Measurements from ENCODE around the gene DNER. TPM values are rescaled to one million over a fixed set of nuclear protein-coding genes. Genes with fewer than 3 reads are reported as not detected.

DNER gene
- total and polyA plus RNA-seq, 4 donors, result 0.01 TPM; not detected in 3

DNA sequence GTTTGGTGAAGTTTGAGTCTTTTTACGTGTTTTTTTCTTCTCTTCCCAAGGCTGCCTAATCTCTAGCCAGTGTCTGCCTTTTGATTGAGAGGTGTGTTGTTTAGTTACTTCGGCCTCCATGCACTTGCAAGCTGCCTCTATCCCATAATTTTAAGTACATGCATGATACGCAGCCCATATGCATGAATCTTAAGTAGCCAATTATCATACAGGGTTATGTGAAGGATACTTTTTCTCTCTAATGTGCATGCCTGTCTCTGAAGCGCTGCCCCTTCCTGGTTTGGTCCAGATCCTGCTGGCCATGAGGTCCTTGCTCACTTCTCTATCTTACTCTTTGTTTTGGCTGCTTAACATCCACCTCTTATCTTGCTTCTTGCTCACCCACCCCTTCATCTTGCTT is 369.4 kb downstream of the DNER start:
- peaks cover 0 to 6% (median 0%) of the 10 kb centered on the region in 4 donors for H3K9me3 ChIP-seq (ENCODE audit: control insufficient read depth in 4 of 4, low read length in 3 of 4)
- WGBS, result 88% methylated on average over 4 of the region's 4 CpGs
- no peaks in the 10 kb centered on the region for H3K36me3 ChIP-seq (ENCODE audit: control insufficient read depth in 4 of 4, insufficient read depth in 3 of 4, low read depth in 1 of 4, low read length in 3 of 4)
- no peak overlapping the region for H3K27ac ChIP-seq (ENCODE audit: low read depth in 1 of 2, low read length in 2 of 2)
- H3K9ac ChIP-seq (ENCODE audit: low read depth in 1 of 2, low read length in 2 of 2), result no peak overlapping the region
- H3K4me1 ChIP-seq (ENCODE audit: control insufficient read depth in 4 of 4, insufficient read depth in 4 of 4, low read length in 3 of 4), result peaks cover 0 to 5% (median 0%) of the 10 kb centered on the region in 4 donors
- no peak for TF ChIP-seq FOXA1 (IDR thresholded peaks at IDR 0.05)
- TF ChIP-seq EGR1 (IDR thresholded peaks at IDR 0.05; ENCODE audit: low read depth in 2 of 2), result no peak
- TF ChIP-seq FOXA2 (IDR thresholded peaks at IDR 0.05), result no peak
- no peak for TF ChIP-seq RXRA (IDR thresholded peaks at IDR 0.05)
- no peak for TF ChIP-seq GABPA (IDR thresholded peaks at IDR 0.05 in 1 of 2, conservative IDR thresholded peaks at IDR 0.05 in 1 of 2)
- TF ChIP-seq HNF4A (conservative IDR thresholded peaks at IDR 0.05), result no peak
- TF ChIP-seq NR2F2 (IDR thresholded peaks at IDR 0.05), result no peak
- TF ChIP-seq, protein P1, sequence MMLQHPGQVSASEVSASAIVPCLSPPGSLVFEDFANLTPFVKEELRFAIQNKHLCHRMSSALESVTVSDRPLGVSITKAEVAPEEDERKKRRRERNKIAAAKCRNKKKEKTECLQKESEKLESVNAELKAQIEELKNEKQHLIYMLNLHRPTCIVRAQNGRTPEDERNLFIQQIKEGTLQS (IDR thresholded peaks at IDR 0.05), result no peak
- no peak for TF ChIP-seq RAD21 (IDR thresholded peaks at IDR 0.05)
- no peak for DNase-seq (ENCODE audit: low spot score)
- H3K4me3 ChIP-seq (ENCODE audit: low read depth in 1 of 3, low read length in 3 of 3), result no peak overlapping the region
- no peaks in the 10 kb centered on the region for H3K27me3 ChIP-seq (ENCODE audit: control insufficient read depth in 4 of 4, insufficient read depth in 4 of 4, low read length in 3 of 4)

DNA sequence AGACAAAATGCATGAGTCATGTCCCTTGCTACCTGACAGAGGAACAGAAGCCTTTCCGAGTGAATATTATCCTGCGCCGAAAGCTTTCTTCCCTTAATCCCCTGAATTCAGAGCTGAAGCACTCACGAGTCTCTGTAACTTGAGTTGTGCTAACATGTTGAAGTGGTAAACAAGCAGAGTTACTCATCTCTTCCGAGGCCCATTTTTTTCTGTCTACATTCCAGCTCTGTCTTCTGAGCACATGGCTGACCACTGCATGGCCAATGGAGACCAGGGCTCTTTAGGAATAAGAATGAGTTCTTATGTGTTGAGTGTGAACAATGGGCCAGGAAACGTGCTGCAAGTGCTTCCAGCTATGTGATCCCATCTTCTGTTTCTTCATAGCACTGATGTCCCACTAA is 370.2 kb downstream of the DNER start:
- TF ChIP-seq, protein P1 (IDR thresholded peaks at IDR 0.05), result no peak
- TF ChIP-seq EGR1 (IDR thresholded peaks at IDR 0.05; ENCODE audit: low read depth in 2 of 2) (no peak), FOXA2 (IDR thresholded peaks at IDR 0.05) (no peak), TAF1 (conservative IDR thresholded peaks at IDR 0.05) (no peak), NR2F2 (IDR thresholded peaks at IDR 0.05) (no peak), RAD21 (IDR thresholded peaks at IDR 0.05) (no peak), GABPA (IDR thresholded peaks at IDR 0.05 in 1 of 2, conservative IDR thresholded peaks at IDR 0.05 in 1 of 2) (no peak), HNF4A (conservative IDR thresholded peaks at IDR 0.05) (no peak), SP1 (IDR thresholded peaks at IDR 0.05) (no peak)
- TF ChIP-seq, protein P2, sequence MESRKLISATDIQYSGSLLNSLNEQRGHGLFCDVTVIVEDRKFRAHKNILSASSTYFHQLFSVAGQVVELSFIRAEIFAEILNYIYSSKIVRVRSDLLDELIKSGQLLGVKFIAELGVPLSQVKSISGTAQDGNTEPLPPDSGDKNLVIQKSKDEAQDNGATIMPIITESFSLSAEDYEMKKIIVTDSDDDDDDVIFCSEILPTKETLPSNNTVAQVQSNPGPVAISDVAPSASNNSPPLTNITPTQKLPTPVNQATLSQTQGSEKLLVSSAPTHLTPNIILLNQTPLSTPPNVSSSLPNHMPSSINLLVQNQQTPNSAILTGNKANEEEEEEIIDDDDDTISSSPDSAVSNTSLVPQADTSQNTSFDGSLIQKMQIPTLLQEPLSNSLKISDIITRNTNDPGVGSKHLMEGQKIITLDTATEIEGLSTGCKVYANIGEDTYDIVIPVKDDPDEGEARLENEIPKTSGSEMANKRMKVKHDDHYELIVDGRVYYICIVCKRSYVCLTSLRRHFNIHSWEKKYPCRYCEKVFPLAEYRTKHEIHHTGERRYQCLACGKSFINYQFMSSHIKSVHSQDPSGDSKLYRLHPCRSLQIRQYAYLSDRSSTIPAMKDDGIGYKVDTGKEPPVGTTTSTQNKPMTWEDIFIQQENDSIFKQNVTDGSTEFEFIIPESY (IDR thresholded peaks at IDR 0.05), result no peak
- H3K27me3 ChIP-seq (ENCODE audit: control insufficient read depth in 4 of 4, insufficient read depth in 4 of 4, low read length in 3 of 4), result no peaks in the 10 kb centered on the region
- peaks cover 0 to 5% (median 0%) of the 10 kb centered on the region in 4 donors for H3K4me1 ChIP-seq (ENCODE audit: control insufficient read depth in 4 of 4, insufficient read depth in 4 of 4, low read length in 3 of 4)
- no peak overlapping the region for H3K9ac ChIP-seq (ENCODE audit: low read depth in 1 of 2, low read length in 2 of 2)
- H3K4me3 ChIP-seq (ENCODE audit: low read depth in 1 of 3, low read length in 3 of 3), result no peak overlapping the region
- no peak for DNase-seq (ENCODE audit: low spot score)
- no peaks in the 10 kb centered on the region for H3K9me3 ChIP-seq (ENCODE audit: control insufficient read depth in 4 of 4, low read length in 3 of 4)
- no peak overlapping the region for H3K27ac ChIP-seq (ENCODE audit: low read depth in 1 of 2, low read length in 2 of 2)
- H3K36me3 ChIP-seq (ENCODE audit: control insufficient read depth in 4 of 4, insufficient read depth in 3 of 4, low read depth in 1 of 4, low read length in 3 of 4), result no peaks in the 10 kb centered on the region
- WGBS, result 87% methylated on average over 6 of the region's 6 CpGs

DNA sequence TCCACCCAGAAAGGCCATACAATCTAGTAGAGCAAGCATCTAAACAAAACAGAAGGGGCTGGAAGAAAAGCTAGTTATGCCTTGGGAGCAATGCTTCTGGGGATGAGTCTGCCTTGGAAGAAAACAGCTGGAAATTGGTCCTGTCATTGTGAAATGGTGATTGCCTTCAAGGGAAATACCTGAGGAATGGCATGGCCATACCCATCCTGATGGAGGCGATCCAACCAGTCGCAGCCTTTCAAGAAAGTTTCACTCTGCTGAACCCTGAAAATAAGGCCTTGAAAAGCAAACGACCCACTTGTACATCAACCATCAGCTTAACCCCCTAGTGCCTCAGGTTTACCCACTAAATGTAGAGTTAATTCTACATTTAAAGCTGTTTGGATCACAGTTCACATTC is 370.7 kb downstream of the DNER start:
- 84% methylated on average over 3 of the region's 3 CpGs for WGBS
- TF ChIP-seq YY1 (IDR thresholded peaks at IDR 0.05), result no peak
- TF ChIP-seq FOXA1 (IDR thresholded peaks at IDR 0.05), result no peak
- no peak for TF ChIP-seq NR2F2 (IDR thresholded peaks at IDR 0.05)
- no peak for TF ChIP-seq JUND (IDR thresholded peaks at IDR 0.05)
- no peak for TF ChIP-seq TAF1 (conservative IDR thresholded peaks at IDR 0.05)
- TF ChIP-seq EGR1 (IDR thresholded peaks at IDR 0.05; ENCODE audit: low read depth in 2 of 2), result no peak
- no peak for TF ChIP-seq GABPA (IDR thresholded peaks at IDR 0.05 in 1 of 2, conservative IDR thresholded peaks at IDR 0.05 in 1 of 2)
- TF ChIP-seq, protein P3, sequence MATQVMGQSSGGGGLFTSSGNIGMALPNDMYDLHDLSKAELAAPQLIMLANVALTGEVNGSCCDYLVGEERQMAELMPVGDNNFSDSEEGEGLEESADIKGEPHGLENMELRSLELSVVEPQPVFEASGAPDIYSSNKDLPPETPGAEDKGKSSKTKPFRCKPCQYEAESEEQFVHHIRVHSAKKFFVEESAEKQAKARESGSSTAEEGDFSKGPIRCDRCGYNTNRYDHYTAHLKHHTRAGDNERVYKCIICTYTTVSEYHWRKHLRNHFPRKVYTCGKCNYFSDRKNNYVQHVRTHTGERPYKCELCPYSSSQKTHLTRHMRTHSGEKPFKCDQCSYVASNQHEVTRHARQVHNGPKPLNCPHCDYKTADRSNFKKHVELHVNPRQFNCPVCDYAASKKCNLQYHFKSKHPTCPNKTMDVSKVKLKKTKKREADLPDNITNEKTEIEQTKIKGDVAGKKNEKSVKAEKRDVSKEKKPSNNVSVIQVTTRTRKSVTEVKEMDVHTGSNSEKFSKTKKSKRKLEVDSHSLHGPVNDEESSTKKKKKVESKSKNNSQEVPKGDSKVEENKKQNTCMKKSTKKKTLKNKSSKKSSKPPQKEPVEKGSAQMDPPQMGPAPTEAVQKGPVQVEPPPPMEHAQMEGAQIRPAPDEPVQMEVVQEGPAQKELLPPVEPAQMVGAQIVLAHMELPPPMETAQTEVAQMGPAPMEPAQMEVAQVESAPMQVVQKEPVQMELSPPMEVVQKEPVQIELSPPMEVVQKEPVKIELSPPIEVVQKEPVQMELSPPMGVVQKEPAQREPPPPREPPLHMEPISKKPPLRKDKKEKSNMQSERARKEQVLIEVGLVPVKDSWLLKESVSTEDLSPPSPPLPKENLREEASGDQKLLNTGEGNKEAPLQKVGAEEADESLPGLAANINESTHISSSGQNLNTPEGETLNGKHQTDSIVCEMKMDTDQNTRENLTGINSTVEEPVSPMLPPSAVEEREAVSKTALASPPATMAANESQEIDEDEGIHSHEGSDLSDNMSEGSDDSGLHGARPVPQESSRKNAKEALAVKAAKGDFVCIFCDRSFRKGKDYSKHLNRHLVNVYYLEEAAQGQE (IDR thresholded peaks at IDR 0.05), result no peak
- TF ChIP-seq, protein P1 (IDR thresholded peaks at IDR 0.05), result no peak
- TF ChIP-seq FOXA2 (IDR thresholded peaks at IDR 0.05), result no peak
- no peak for TF ChIP-seq SP1 (IDR thresholded peaks at IDR 0.05)
- no peak for TF ChIP-seq HNF4A (conservative IDR thresholded peaks at IDR 0.05)
- no peak for TF ChIP-seq RXRA (IDR thresholded peaks at IDR 0.05)
- no peak for TF ChIP-seq HNF4G (IDR thresholded peaks at IDR 0.05)
- TF ChIP-seq RAD21 (IDR thresholded peaks at IDR 0.05), result no peak
- TF ChIP-seq, protein P2 (IDR thresholded peaks at IDR 0.05), result no peak

More for the DNA sequence above, 370.7 kb downstream of the DNER start:
- peaks cover 0 to 5% (median 0%) of the 10 kb centered on the region in 4 donors for H3K4me1 ChIP-seq (ENCODE audit: control insufficient read depth in 4 of 4, insufficient read depth in 4 of 4, low read length in 3 of 4)
- no peak overlapping the region for H3K4me3 ChIP-seq (ENCODE audit: low read depth in 1 of 3, low read length in 3 of 3)
- H3K9me3 ChIP-seq (ENCODE audit: control insufficient read depth in 4 of 4, low read length in 3 of 4), result no peaks in the 10 kb centered on the region
- no peaks in the 10 kb centered on the region for H3K36me3 ChIP-seq (ENCODE audit: control insufficient read depth in 4 of 4, insufficient read depth in 3 of 4, low read depth in 1 of 4, low read length in 3 of 4)
- no peak overlapping the region for H3K27ac ChIP-seq (ENCODE audit: low read depth in 1 of 2, low read length in 2 of 2)
- H3K9ac ChIP-seq (ENCODE audit: low read depth in 1 of 2, low read length in 2 of 2), result no peak overlapping the region
- DNase-seq (ENCODE audit: low spot score), result no peak
- H3K27me3 ChIP-seq (ENCODE audit: control insufficient read depth in 4 of 4, insufficient read depth in 4 of 4, low read length in 3 of 4), result no peaks in the 10 kb centered on the region
